GM12875 (cell line): ENCODE data around the gene SRSF2.
"Not testable (repeated sequence)": the region's sequence is repeated elsewhere in the genome, so short reads cannot be mapped to it uniquely, and the experiment has no call there.

Experiments
- H3K4me3 ChIP-seq: one replicate; pipeline ENCODE4 v1.5.1; 2011; ENCODE audit warnings: low read depth, low read length, control low read depth
- CTCF ChIP-seq: IDR thresholded peaks from 2 replicates; pipeline ENCODE4 v1.5.1; 2011; ENCODE audit warnings: low read depth, mild to moderate bottlenecking, control low read depth, inconsistent platforms, low read length, moderate library complexity, borderline replicate concordance; ENCODE audit not compliant: insufficient read depth

The SRSF2 gene

GRCh38 chr17:76747716-76748363 is 10.7 kb upstream of the SRSF2 start:
- TF ChIP-seq CTCF, result no peak
- H3K4me3 ChIP-seq, result no peak overlapping the region

- not testable (repeated sequence) for H3K4me3 ChIP-seq
Observed at GRCh38 chr17:76745785-76746184, 8.7 kb upstream of the SRSF2 start.

- TF ChIP-seq CTCF, result no peak
- no peak overlapping the region for H3K4me3 ChIP-seq
Observed at GRCh38 chr17:76744747-76745146, 7.6 kb upstream of the SRSF2 start.

GRCh38 chr17:76742958-76743357 is 5.8 kb upstream of the SRSF2 start:
- TF ChIP-seq CTCF, result no peak
- no peak overlapping the region for H3K4me3 ChIP-seq

GRCh38 chr17:76740329-76741118 is 3.4 kb upstream of the SRSF2 start:
- H3K4me3 ChIP-seq, result no peak overlapping the region
- no peak for TF ChIP-seq CTCF

- H3K4me3 ChIP-seq, result not testable (repeated sequence)
Observed at GRCh38 chr17:76739568-76740115, 2.5 kb upstream of the SRSF2 start.

GRCh38 chr17:76738468-76738850 is 1.3 kb upstream of the SRSF2 start:
- TF ChIP-seq CTCF, result no peak
- peak overlapping the region; percentile 73 for H3K4me3 ChIP-seq
